CD14-positive monocyte (primary cell): Measurements from ENCODE around the gene ZNF70. TPM values are rescaled to one million over a fixed set of nuclear protein-coding genes. Genes with fewer than 3 reads are reported as not detected.

Experiments used
- DNase-seq, 3 donors: peaks; one replicate each; pipeline ENCODE4 v3.0.0-alpha.2; 2011 to 2022
- H2AFZ ChIP-seq: 2 replicates; pipeline ENCODE4 v1.6.0; 2012; ENCODE audit warnings: mild to moderate bottlenecking, low read depth, low read length, inconsistent platforms; ENCODE audit not compliant: insufficient read depth, poor library complexity, severe bottlenecking
- H3K27ac ChIP-seq, 2 donors: 1 replicate in 1 of 2; 2 replicates in 1 of 2; pipeline ENCODE4 v1.5.1; 2012 to 2013; ENCODE audit warnings: low read length in 2 of 2, control low read depth in 1 of 2, inconsistent platforms in 1 of 2, low read depth in 1 of 2, mild to moderate bottlenecking in 1 of 2
- H3K27me3 ChIP-seq, 2 donors: one replicate each; pipeline versions ENCODE4 v1.6.0 to v1.6.1; 2011 to 2013; ENCODE audit warnings: low read length in 2 of 2; ENCODE audit not compliant: control insufficient read depth in 2 of 2, insufficient read depth in 2 of 2
- H3K36me3 ChIP-seq, 2 donors: replicated peaks in 1 of 2; 1 replicate in 1 of 2; 2 replicates in 1 of 2; pipeline versions ENCODE4 v1.5.1 to v1.6.1; 2012 to 2013; ENCODE audit warnings: low read length in 2 of 2, control low read depth in 1 of 2, inconsistent platforms in 1 of 2, mild to moderate bottlenecking in 1 of 2; ENCODE audit not compliant: insufficient read depth in 2 of 2, control insufficient read depth in 1 of 2
- H3K4me1 ChIP-seq, 2 donors: 1 replicate in 1 of 2; 2 replicates in 1 of 2; pipeline versions ENCODE4 v1.5.1 to v1.6.1; 2012 to 2013; ENCODE audit warnings: low read length in 2 of 2, control low read depth in 1 of 2, inconsistent platforms in 1 of 2, mild to moderate bottlenecking in 1 of 2, moderate library complexity in 1 of 2; ENCODE audit not compliant: insufficient read depth in 2 of 2, control insufficient read depth in 1 of 2
- H3K4me2 ChIP-seq: replicated peaks from 2 replicates; pipeline ENCODE3; 2012; ENCODE audit warnings: low read length, moderate library complexity, mild to moderate bottlenecking; ENCODE audit not compliant: poor library complexity, severe bottlenecking; ENCODE audit errors: extremely low read depth
- H3K4me3 ChIP-seq, 3 experiments: fragments of 200-600 bp in 1 of 3; sonication (generic) in 1 of 3; replicated peaks in 1 of 3; 1 replicate in 2 of 3; 2 replicates in 1 of 3; pipeline ENCODE4 v1.5.1; 2011 to 2013; ENCODE audit warnings: low read length in 3 of 3, mild to moderate bottlenecking in 3 of 3, control low read depth in 2 of 3, low read depth in 2 of 3, inconsistent platforms in 1 of 3, moderate library complexity in 1 of 3
- H3K79me2 ChIP-seq: 2 replicates; pipeline ENCODE4 v1.6.0; 2012; ENCODE audit warnings: mild to moderate bottlenecking, control low read depth, inconsistent platforms, low read length, moderate library complexity; ENCODE audit not compliant: insufficient read depth
- H3K9ac ChIP-seq: 2 replicates; pipeline ENCODE4 v1.6.0; 2017; ENCODE audit warnings: low read length, mild to moderate bottlenecking; ENCODE audit not compliant: insufficient read depth, poor library complexity, severe bottlenecking
- H3K9me3 ChIP-seq, 2 donors: replicated peaks in 1 of 2; 1 replicate in 1 of 2; 2 replicates in 1 of 2; pipeline versions ENCODE4 v1.5.1 to v1.6.1; 2012 to 2013; ENCODE audit warnings: low read length in 2 of 2, control low read depth in 1 of 2; ENCODE audit not compliant: control insufficient read depth in 1 of 2, insufficient read depth in 1 of 2
- H4K20me1 ChIP-seq: 2 replicates; pipeline ENCODE4 v1.6.0; 2012; ENCODE audit warnings: mild to moderate bottlenecking, low read length, control low read depth, moderate library complexity; ENCODE audit not compliant: insufficient read depth
- H3K27ac Mint-ChIP-seq, 7 donors: one replicate each; pipeline ENCODE4 v1.8.0; 2020; ENCODE audit warnings: mild to moderate bottlenecking in 7 of 7, mixed read lengths in 7 of 7, moderate library complexity in 6 of 7, inconsistent platforms in 2 of 7
- H3K27me3 Mint-ChIP-seq, 3 donors: one replicate each; pipeline ENCODE4 v1.8.0; 2021 to 2022; ENCODE audit warnings: low read depth in 3 of 3, mild to moderate bottlenecking in 3 of 3, mixed read lengths in 3 of 3, moderate library complexity in 3 of 3, inconsistent platforms in 1 of 3
- H3K36me3 Mint-ChIP-seq, 2 donors: one replicate each; pipeline ENCODE4 v1.8.0; 2020; ENCODE audit warnings: mixed read lengths in 2 of 2, inconsistent platforms in 1 of 2, mild to moderate bottlenecking in 1 of 2
- H3K4me1 Mint-ChIP-seq: one replicate; pipeline ENCODE4 v1.8.0; 2020; ENCODE audit warnings: mild to moderate bottlenecking, mixed read lengths
- H3K4me3 Mint-ChIP-seq, 2 donors: one replicate each; pipeline ENCODE4 v1.8.0; 2020; ENCODE audit warnings: mild to moderate bottlenecking in 2 of 2, mixed read lengths in 2 of 2, moderate library complexity in 1 of 2
- H3K9me3 Mint-ChIP-seq, 7 donors: one replicate each; pipeline ENCODE4 v1.8.0; 2020 to 2022; ENCODE audit warnings: mixed read lengths in 7 of 7, mild to moderate bottlenecking in 6 of 7, moderate library complexity in 6 of 7, inconsistent platforms in 2 of 7
- CTCF ChIP-seq: fragments of 200-600 bp; IDR thresholded peaks from one replicate; pipeline ENCODE4 v1.8.0; 2022; ENCODE audit warnings: antibody characterized with exemption, mild to moderate bottlenecking
- WGBS: methylation state at CpG from one replicate; pipeline ENCODE4 v1.1.5; 2013; ENCODE audit warnings: missing lambda C conversion rate; ENCODE audit not compliant: insufficient coverage; 5-methylcytosine and 5-hydroxymethylcytosine counted together
- intact Hi-C, 2 donors: fragments of 100-400 bp; cut with micrococcal nuclease; formaldehyde crosslinking; loops; one replicate each; pipeline versions ENCODE4 v1.15.0 to v1.15.1; 2023
- polyA plus RNA-seq, 3 donors: library from polyadenylated mRNA; depleted of rRNA in 1 of 3; unstranded in 2 of 3; stranded (reverse) in 1 of 3; fragments of 300-500 nt in 2 of 3; fragments of >200 nt in 1 of 3; fragmentation: Illumina TruSeq in 2 of 3; gene quantifications; 1 replicate in 2 of 3; 2 replicates in 1 of 3; pipeline ENCODE4 v1.2.3, GENCODE V29; 2012 to 2021

ZNF70 gene
- polyA plus RNA-seq, 3 donors = 0.04 to 0.85 (median 0.09) TPM

- H3K9me3 Mint-ChIP-seq = no peaks in the 10 kb centered on the region
- Histone ChIP-seq H3K4me2 (peak overlapping the region; percentile 80), H3K4me1 (peaks cover 14 to 19% of the 10 kb centered on the region in 2 donors), H3K9ac (peak overlapping the region; percentile 99), H3K9me3 (no peaks in the 10 kb centered on the region), H3K79me2 (peaks cover 51% of the 10 kb centered on the region), H3K4me3 (peak overlapping the region; percentile 46 to 80 (median 77)), H3K27me3 (no peaks in the 10 kb centered on the region), H3K27ac (peak overlapping the region; percentile 89 to 93), H4K20me1 (peaks cover 48% of the 10 kb centered on the region), H2AFZ (peak overlapping the region; percentile 85), H3K36me3 (peaks cover 11 to 28% of the 10 kb centered on the region in 2 donors)
- peak overlapping the region; percentile 81 to 91 for H3K4me3 Mint-ChIP-seq
- DNase-seq = no peak
- intact Hi-C loops = loop anchor here (2.0 to 5.0 kb wide), 3 partner anchors 51 to 225 kb away; partner anchors contain the start of genes DERL3 (in 2 of the 2) and CABIN1 (in 1 of the 2)
- H3K27me3 Mint-ChIP-seq = peaks cover 0 to 3% (median 1%) of the 10 kb centered on the region in 3 donors
- peaks cover 5 to 21% of the 10 kb centered on the region in 2 donors for H3K36me3 Mint-ChIP-seq
- 11% methylated on average over 4 of the region's 5 CpGs for WGBS
- no peak for TF ChIP-seq CTCF
- peaks cover 15% of the 10 kb centered on the region for H3K4me1 Mint-ChIP-seq
- H3K27ac Mint-ChIP-seq = peak overlapping the region; percentile 80 to 88 (median 82)
These were observed 36.6 kb upstream of the ZNF70 start for GRCh38 chr22:23787600-23787896.

GRCh38 chr22:23786752-23787599 is 36.1 kb upstream of the ZNF70 start, which contains the start of gene SMARCB1:
SMARCB1 (plus strand) TSS chr22:23786966; CDS start chr22:23787170, 204 bp downstream.
- Histone ChIP-seq H3K4me2 (peak within 1 kb of the TSS; percentile 80), H3K4me3 (peak within 1 kb of the TSS; percentile 46 to 80 (median 77)), H3K27me3 (no peaks in the 10 kb centered on the region), H3K27ac (peak within 1 kb of the TSS; percentile 89 to 93), H4K20me1 (peaks cover 43% of the 10 kb centered on the region), H3K9me3 (no peaks in the 10 kb centered on the region), H3K9ac (peak within 1 kb of the TSS; percentile 99), H3K36me3 (peaks cover 6 to 23% of the 10 kb centered on the region in 2 donors), H3K79me2 (peaks cover 48% of the 10 kb centered on the region), H2AFZ (peak within 1 kb of the TSS; percentile 85), H3K4me1 (peaks cover 14 to 19% of the 10 kb centered on the region in 2 donors)
- peak; percentile 84 to 87 (median 85) for DNase-seq
- under 1% methylated on average over 95 of the region's 97 CpGs for WGBS
- peaks cover 15% of the 10 kb centered on the region for H3K4me1 Mint-ChIP-seq
- peaks cover 0 to 3% (median 1%) of the 10 kb centered on the region in 3 donors for H3K27me3 Mint-ChIP-seq
- peak within 1 kb of the TSS; percentile 81 to 91 for H3K4me3 Mint-ChIP-seq
- H3K27ac Mint-ChIP-seq = peak within 1 kb of the TSS; percentile 82 to 94 (median 87)
- intact Hi-C loops = loop anchor here (2.0 to 5.0 kb wide), 3 partner anchors 52 to 225 kb away; partner anchors contain the start of genes DERL3 (in 2 of the 2) and CABIN1 (in 1 of the 2)
- no peaks in the 10 kb centered on the region for H3K9me3 Mint-ChIP-seq
- no peak for TF ChIP-seq CTCF
- peaks cover 0 to 16% of the 10 kb centered on the region in 2 donors for H3K36me3 Mint-ChIP-seq
